ENCODE data around the gene POFUT2.

The POFUT2 gene

GRCh38 chr21:45255381-45256020 is 32.2 kb downstream of the POFUT2 start (continued):
- TF ChIP-seq, protein P1, sequence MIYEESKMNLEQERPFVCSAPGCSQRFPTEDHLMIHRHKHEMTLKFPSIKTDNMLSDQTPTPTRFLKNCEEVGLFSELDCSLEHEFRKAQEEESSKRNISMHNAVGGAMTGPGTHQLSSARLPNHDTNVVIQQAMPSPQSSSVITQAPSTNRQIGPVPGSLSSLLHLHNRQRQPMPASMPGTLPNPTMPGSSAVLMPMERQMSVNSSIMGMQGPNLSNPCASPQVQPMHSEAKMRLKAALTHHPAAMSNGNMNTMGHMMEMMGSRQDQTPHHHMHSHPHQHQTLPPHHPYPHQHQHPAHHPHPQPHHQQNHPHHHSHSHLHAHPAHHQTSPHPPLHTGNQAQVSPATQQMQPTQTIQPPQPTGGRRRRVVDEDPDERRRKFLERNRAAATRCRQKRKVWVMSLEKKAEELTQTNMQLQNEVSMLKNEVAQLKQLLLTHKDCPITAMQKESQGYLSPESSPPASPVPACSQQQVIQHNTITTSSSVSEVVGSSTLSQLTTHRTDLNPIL (CRISPR knock-in tag; IDR thresholded peaks at IDR 0.05; ENCODE audit: low read depth), result no peak
- TF ChIP-seq TCF4 (CRISPR knock-in tag; IDR thresholded peaks at IDR 0.05; ENCODE audit: borderline replicate concordance), result no peak
- TF ChIP-seq ZNF70 (CRISPR knock-in tag; IDR thresholded peaks at IDR 0.05), result no peak
- no peak for TF ChIP-seq ESRRG (CRISPR knock-in tag; IDR thresholded peaks at IDR 0.05)
- no peak for TF ChIP-seq GLIS3 (CRISPR knock-in tag; IDR thresholded peaks at IDR 0.05)
- TF ChIP-seq ZC3H10 (CRISPR knock-in tag; IDR thresholded peaks at IDR 0.05), result no peak

DNA sequence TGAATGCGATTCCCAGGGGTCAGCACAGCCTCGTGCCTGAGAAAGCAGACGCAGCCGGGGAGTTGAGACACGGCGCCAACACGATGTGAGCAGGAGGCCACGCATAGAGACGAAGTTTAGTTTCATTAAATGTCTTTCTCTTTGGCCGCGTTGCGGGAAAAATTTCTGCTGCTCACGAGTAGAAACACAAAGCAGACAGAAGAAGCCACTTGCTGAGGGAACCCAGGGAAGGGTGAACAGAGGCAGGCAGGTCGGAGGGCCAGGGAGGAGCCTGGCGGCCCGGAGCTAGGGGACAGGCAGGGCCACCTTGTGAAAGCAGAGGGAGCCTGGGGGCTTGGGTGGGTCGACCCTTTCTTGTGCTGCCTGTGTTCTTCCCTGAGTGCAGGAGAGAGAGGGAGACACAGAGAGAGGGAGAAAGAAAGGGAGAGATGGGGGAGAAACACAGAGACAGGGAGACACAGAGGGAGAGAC is 33.2 kb downstream of the POFUT2 start:
- TF ChIP-seq RARB (CRISPR knock-in tag; IDR thresholded peaks at IDR 0.05), result no peak
- TF ChIP-seq ARNTL (CRISPR knock-in tag; IDR thresholded peaks at IDR 0.05; ENCODE audit: borderline replicate concordance, low read depth), result no peak
- no peak for TF ChIP-seq ZC3H10 (CRISPR knock-in tag; IDR thresholded peaks at IDR 0.05)
- TF ChIP-seq ZFP30 (CRISPR knock-in tag; IDR thresholded peaks at IDR 0.05), result no peak
- TF ChIP-seq TOX (CRISPR knock-in tag; IDR thresholded peaks at IDR 0.05; ENCODE audit: borderline replicate concordance), result no peak
- no peak for TF ChIP-seq TSHZ2 (CRISPR knock-in tag; IDR thresholded peaks at IDR 0.05)
- TF ChIP-seq ZFP3 (CRISPR knock-in tag; IDR thresholded peaks at IDR 0.05), result no peak
- TF ChIP-seq SNAI2 (CRISPR knock-in tag; IDR thresholded peaks at IDR 0.05), result no peak
- TF ChIP-seq PATZ1 (CRISPR knock-in tag; IDR thresholded peaks at IDR 0.05; ENCODE audit: borderline replicate concordance), result no peak
- TF ChIP-seq, protein P2, sequence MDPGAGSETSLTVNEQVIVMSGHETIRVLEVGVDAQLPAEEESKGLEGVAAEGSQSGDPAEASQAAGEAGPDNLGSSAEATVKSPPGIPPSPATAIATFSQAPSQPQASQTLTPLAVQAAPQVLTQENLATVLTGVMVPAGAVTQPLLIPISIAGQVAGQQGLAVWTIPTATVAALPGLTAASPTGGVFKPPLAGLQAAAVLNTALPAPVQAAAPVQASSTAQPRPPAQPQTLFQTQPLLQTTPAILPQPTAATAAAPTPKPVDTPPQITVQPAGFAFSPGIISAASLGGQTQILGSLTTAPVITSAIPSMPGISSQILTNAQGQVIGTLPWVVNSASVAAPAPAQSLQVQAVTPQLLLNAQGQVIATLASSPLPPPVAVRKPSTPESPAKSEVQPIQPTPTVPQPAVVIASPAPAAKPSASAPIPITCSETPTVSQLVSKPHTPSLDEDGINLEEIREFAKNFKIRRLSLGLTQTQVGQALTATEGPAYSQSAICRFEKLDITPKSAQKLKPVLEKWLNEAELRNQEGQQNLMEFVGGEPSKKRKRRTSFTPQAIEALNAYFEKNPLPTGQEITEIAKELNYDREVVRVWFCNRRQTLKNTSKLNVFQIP (CRISPR knock-in tag; IDR thresholded peaks at IDR 0.05; ENCODE audit: borderline replicate concordance, low read depth), result no peak
- no peak for TF ChIP-seq PPARA (CRISPR knock-in tag; IDR thresholded peaks at IDR 0.05; ENCODE audit: borderline replicate concordance)
- no peak for TF ChIP-seq OSR1 (CRISPR knock-in tag; IDR thresholded peaks at IDR 0.05)
- TF ChIP-seq CSDC2 (CRISPR knock-in tag; IDR thresholded peaks at IDR 0.05), result no peak
- no peak for TF ChIP-seq ZNF70 (CRISPR knock-in tag; IDR thresholded peaks at IDR 0.05)
- no peak for TF ChIP-seq ISL1 (CRISPR knock-in tag; IDR thresholded peaks at IDR 0.05)
- TF ChIP-seq BACH2 (CRISPR knock-in tag; IDR thresholded peaks at IDR 0.05; ENCODE audit: borderline replicate concordance), result no peak
- ATAC-seq, result no peak

DNA sequence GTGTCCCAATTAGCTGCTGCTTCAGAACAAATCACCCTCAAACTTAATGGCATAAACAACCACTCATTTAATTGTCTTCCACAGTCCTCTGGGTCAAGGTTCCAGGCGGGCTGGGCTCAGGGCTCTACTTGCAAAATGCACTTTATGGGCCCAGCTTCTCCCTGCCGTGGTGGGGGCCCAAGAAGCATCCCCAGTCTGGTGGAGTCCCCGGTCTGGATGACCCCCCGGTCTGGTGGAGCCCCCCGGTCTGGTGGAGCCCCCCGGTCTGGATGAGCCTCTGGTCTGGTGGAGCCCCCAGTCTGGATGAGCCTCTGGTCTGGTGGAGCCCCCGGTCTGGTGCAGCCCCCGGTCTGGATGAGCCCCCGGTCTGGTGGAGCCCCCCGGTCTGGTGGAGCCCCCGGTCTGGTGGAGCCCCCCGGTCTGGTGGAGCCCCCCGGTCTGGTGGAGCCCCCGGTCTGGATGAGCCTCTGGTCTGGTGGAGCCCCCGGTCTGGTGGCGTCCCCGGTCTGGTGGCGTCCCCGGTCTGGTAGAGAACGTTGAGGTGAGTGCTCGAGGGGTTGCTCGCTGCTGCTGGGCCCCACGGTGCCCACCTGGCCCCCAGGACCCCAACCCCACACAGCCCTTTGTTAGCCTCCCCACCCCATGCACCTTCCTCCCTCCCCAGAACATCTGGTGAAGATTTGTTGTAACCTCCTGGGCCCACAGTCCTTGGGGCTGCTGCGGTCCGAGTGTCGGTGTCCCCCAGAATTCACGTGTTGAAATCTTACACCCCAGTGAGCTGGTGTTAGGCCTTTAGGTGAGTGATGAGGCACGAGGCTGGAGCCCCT is 33.8 kb downstream of the POFUT2 start:
- no peak for ATAC-seq
- TF ChIP-seq ZNF70 (CRISPR knock-in tag; IDR thresholded peaks at IDR 0.05) (no peak), SNAI2 (CRISPR knock-in tag; IDR thresholded peaks at IDR 0.05) (no peak), OSR1 (CRISPR knock-in tag; IDR thresholded peaks at IDR 0.05) (no peak), ZFP30 (CRISPR knock-in tag; IDR thresholded peaks at IDR 0.05) (no peak), RARB (CRISPR knock-in tag; IDR thresholded peaks at IDR 0.05) (no peak), ZNF8 (CRISPR knock-in tag; IDR thresholded peaks at IDR 0.05) (no peak), BACH2 (CRISPR knock-in tag; IDR thresholded peaks at IDR 0.05; ENCODE audit: borderline replicate concordance) (no peak), ZC3H10 (CRISPR knock-in tag; IDR thresholded peaks at IDR 0.05) (no peak), TCF4 (CRISPR knock-in tag; IDR thresholded peaks at IDR 0.05; ENCODE audit: borderline replicate concordance) (no peak), GLIS3 (CRISPR knock-in tag; IDR thresholded peaks at IDR 0.05) (no peak), CSDC2 (CRISPR knock-in tag; IDR thresholded peaks at IDR 0.05) (no peak)
- TF ChIP-seq, protein P1 (CRISPR knock-in tag; IDR thresholded peaks at IDR 0.05; ENCODE audit: low read depth), result no peak
- TF ChIP-seq, protein P2 (CRISPR knock-in tag; IDR thresholded peaks at IDR 0.05; ENCODE audit: borderline replicate concordance, low read depth), result no peak
- TF ChIP-seq, protein P3, sequence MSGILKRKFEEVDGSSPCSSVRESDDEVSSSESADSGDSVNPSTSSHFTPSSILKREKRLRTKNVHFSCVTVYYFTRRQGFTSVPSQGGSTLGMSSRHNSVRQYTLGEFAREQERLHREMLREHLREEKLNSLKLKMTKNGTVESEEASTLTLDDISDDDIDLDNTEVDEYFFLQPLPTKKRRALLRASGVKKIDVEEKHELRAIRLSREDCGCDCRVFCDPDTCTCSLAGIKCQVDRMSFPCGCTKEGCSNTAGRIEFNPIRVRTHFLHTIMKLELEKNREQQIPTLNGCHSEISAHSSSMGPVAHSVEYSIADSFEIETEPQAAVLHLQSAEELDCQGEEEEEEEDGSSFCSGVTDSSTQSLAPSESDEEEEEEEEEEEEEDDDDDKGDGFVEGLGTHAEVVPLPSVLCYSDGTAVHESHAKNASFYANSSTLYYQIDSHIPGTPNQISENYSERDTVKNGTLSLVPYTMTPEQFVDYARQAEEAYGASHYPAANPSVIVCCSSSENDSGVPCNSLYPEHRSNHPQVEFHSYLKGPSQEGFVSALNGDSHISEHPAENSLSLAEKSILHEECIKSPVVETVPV (CRISPR knock-in tag; IDR thresholded peaks at IDR 0.05), result no peak
